NB4 (cell line): Measurements from ENCODE around the gene LRRC10B.

Experiments used
- MYC ChIP-seq: IDR thresholded peaks from 2 replicates; pipeline ENCODE4 v1.6.1; 2011; ENCODE audit warnings: low read depth, low read length
- POLR2A ChIP-seq: IDR thresholded peaks from 2 replicates; pipeline ENCODE4 v1.6.1; 2011; ENCODE audit warnings: mild to moderate bottlenecking; ENCODE audit not compliant: insufficient read length; ENCODE audit errors: extremely low read depth
- TF ChIP-seq, protein P1 (sequence below): IDR thresholded peaks from one replicate; pipeline ENCODE4 v1.5.1; 2012; ENCODE audit warnings: low read depth, low read length
- TF ChIP-seq, protein P2 (sequence below): IDR thresholded peaks from 2 replicates; pipeline ENCODE4 v1.6.1; 2011; ENCODE audit warnings: low read depth, low read length

DNA sequence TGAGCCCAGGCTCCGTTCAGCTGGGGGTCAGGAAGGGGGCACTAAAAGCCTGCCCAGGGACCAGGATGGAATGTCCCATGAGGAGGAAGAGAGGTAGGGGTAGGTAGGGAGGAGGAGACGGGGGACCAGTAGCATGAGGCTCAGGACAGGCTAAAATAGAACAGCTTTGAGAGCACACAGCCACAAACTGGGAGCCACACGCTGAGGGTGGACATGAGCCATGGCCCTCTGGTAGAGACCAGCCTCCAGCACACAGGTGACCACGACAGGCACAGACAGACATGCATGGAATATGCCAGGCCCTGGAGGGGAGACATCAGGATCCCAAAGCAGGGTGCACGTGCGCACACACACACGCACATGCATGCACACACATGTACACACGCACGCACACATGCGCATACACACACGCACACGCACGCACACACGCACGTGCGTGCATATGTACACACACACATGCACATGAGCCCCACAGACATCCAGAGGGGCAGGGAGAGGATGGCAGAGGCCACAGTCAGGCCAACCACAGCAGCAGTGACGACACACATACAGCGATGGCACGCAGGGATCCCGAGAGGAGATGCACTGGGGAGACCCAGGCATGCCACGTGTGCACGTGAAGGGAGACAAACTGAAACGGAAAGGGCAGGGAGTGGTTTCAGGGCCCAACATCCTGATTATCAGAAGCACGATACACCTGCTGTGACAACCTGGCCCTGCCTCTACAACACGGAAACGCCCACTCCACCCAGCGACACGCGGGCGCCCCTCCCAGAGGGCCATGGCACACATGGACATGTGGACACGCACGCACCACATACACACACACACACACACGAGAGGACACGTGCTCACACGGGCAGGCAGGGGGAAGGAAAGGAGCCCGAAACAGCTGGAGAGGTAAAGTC, 25.7 kb downstream of the LRRC10B start:
- TF ChIP-seq, protein P1, sequence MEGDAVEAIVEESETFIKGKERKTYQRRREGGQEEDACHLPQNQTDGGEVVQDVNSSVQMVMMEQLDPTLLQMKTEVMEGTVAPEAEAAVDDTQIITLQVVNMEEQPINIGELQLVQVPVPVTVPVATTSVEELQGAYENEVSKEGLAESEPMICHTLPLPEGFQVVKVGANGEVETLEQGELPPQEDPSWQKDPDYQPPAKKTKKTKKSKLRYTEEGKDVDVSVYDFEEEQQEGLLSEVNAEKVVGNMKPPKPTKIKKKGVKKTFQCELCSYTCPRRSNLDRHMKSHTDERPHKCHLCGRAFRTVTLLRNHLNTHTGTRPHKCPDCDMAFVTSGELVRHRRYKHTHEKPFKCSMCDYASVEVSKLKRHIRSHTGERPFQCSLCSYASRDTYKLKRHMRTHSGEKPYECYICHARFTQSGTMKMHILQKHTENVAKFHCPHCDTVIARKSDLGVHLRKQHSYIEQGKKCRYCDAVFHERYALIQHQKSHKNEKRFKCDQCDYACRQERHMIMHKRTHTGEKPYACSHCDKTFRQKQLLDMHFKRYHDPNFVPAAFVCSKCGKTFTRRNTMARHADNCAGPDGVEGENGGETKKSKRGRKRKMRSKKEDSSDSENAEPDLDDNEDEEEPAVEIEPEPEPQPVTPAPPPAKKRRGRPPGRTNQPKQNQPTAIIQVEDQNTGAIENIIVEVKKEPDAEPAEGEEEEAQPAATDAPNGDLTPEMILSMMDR, result no peak
- TF ChIP-seq POLR2A (no peak), MYC (no peak)
- TF ChIP-seq, protein P2, sequence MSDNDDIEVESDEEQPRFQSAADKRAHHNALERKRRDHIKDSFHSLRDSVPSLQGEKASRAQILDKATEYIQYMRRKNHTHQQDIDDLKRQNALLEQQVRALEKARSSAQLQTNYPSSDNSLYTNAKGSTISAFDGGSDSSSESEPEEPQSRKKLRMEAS, result no peak
